ENCODE data around the gene APCDD1L.

DNA sequence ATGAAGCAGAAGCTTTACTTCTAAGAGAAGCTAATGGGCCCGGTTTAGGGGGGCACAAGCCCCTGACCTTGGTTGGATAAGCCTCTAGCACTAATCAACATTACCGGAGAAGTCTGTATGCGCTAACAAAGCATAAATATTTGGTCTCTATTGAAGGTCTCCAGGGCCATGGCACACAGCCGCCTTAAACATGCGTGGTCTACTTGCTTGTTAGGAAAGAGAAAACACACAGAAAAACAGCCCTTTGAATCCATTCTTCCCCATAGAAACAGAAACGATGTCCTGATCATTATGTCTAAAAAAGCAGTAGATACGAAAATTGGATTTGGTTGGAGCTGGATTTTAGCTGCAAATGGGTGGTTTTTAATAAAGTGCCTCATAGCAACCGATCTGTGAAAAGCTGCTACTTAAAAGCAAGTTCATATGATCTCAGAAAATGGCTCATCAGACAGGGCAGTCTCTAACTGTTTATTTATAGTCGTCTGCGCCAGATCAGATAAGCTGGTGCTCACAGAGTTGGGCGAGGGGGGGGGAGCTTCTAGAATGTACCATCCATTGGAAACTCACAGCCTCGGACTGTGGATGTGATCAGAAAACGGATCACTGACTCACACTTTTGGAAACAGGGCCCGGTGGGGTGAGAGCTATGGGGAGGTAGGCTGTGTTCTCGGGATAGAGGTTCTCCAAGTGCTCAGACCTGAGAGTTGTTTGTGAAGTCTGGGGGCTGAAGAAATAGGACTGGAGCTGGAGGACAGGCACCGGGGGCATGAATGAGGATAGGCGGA, 35.3 kb upstream of the APCDD1L start:
- peak; percentile 53; the same call in 1 of the 2 replicates for TF ChIP-seq TAF1 (IDR thresholded peaks at IDR 0.05; ENCODE audit: borderline replicate concordance, insufficient read depth, low read length)
- TF ChIP-seq POLR2AphosphoS5 (IDR thresholded peaks at IDR 0.05; ENCODE audit: low read depth, low read length), result no peak
- no peak for TF ChIP-seq SIN3A (IDR thresholded peaks at IDR 0.05; ENCODE audit: borderline replicate concordance, insufficient read depth, low read length)
- TF ChIP-seq, protein P1, sequence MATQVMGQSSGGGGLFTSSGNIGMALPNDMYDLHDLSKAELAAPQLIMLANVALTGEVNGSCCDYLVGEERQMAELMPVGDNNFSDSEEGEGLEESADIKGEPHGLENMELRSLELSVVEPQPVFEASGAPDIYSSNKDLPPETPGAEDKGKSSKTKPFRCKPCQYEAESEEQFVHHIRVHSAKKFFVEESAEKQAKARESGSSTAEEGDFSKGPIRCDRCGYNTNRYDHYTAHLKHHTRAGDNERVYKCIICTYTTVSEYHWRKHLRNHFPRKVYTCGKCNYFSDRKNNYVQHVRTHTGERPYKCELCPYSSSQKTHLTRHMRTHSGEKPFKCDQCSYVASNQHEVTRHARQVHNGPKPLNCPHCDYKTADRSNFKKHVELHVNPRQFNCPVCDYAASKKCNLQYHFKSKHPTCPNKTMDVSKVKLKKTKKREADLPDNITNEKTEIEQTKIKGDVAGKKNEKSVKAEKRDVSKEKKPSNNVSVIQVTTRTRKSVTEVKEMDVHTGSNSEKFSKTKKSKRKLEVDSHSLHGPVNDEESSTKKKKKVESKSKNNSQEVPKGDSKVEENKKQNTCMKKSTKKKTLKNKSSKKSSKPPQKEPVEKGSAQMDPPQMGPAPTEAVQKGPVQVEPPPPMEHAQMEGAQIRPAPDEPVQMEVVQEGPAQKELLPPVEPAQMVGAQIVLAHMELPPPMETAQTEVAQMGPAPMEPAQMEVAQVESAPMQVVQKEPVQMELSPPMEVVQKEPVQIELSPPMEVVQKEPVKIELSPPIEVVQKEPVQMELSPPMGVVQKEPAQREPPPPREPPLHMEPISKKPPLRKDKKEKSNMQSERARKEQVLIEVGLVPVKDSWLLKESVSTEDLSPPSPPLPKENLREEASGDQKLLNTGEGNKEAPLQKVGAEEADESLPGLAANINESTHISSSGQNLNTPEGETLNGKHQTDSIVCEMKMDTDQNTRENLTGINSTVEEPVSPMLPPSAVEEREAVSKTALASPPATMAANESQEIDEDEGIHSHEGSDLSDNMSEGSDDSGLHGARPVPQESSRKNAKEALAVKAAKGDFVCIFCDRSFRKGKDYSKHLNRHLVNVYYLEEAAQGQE (IDR thresholded peaks at IDR 0.05; ENCODE audit: insufficient read depth in 1 of 2, low read depth in 2 of 2, low read length in 2 of 2), result no peak
- peak; percentile 45 for TF ChIP-seq FOXP2 (optimal IDR thresholded peaks at IDR 0.05; ENCODE audit: borderline replicate concordance, extremely low read depth, extremely low read length, insufficient read depth)

All from PFSK-1 (cell line).